CD8-positive, alpha-beta memory T cell (primary cell): ENCODE results near the gene ST8SIA5. TPM values are rescaled to one million over a fixed set of nuclear protein-coding genes. Genes with fewer than 3 reads are reported as not detected.

ENCODE experiments used
- CTCF ChIA-PET: fragments of 350-600 bp; sonication (Branson Sonifier 250); formaldehyde crosslinking; loops from one replicate; lab custom pipeline; 2021; ENCODE audit warnings: antibody characterized with exemption; lab: Charles Lee
- POLR2A ChIA-PET: fragments of 350-600 bp; sonication (Branson Sonifier 250); formaldehyde crosslinking; loops from one replicate; lab custom pipeline; 2021; ENCODE audit warnings: antibody characterized with exemption; lab: Charles Lee
- DNase-seq, 5 donors: peaks; one replicate each; pipeline versions ENCODE4 v3.0.0 to v3.0.0-alpha.2; 2020 to 2022; ENCODE audit warnings: mixed read lengths in 1 of 5
- H3K27ac ChIP-seq: one replicate; pipeline ENCODE4 v1.7.0; 2013; ENCODE audit warnings: low read depth, mild to moderate bottlenecking, low read length, moderate library complexity
- H3K27me3 ChIP-seq: 2 replicates; pipeline ENCODE4 v1.7.0; 2013; ENCODE audit warnings: low read length, mild to moderate bottlenecking; ENCODE audit not compliant: insufficient read depth, poor library complexity, severe bottlenecking
- H3K36me3 ChIP-seq: 2 replicates; pipeline ENCODE4 v1.7.0; 2013; ENCODE audit warnings: mild to moderate bottlenecking, low read length, moderate library complexity; ENCODE audit not compliant: insufficient read depth
- H3K4me1 ChIP-seq: 2 replicates; pipeline ENCODE4 v1.7.0; 2013; ENCODE audit warnings: mild to moderate bottlenecking, low read length, moderate library complexity; ENCODE audit not compliant: insufficient read depth
- H3K4me3 ChIP-seq: 2 replicates; pipeline ENCODE4 v1.7.0; 2013; ENCODE audit warnings: mild to moderate bottlenecking, low read length
- H3K9me3 ChIP-seq: 2 replicates; pipeline ENCODE4 v1.7.0; 2013; ENCODE audit warnings: mild to moderate bottlenecking, low read length
- H3K27ac Mint-ChIP-seq, 8 donors: one replicate each; pipeline ENCODE4 v1.8.0; 2020 to 2021; ENCODE audit warnings: mixed read lengths in 8 of 8, mild to moderate bottlenecking in 6 of 8, inconsistent platforms in 3 of 8, moderate library complexity in 3 of 8
- H3K27me3 Mint-ChIP-seq, 2 donors: one replicate each; pipeline ENCODE4 v1.8.0; 2020 to 2021; ENCODE audit warnings: mixed read lengths in 2 of 2, mild to moderate bottlenecking in 1 of 2, moderate library complexity in 1 of 2
- H3K36me3 Mint-ChIP-seq, 3 donors: one replicate each; pipeline ENCODE4 v1.8.0; 2020 to 2021; ENCODE audit warnings: mixed read lengths in 3 of 3, inconsistent platforms in 1 of 3, mild to moderate bottlenecking in 1 of 3
- H3K4me1 Mint-ChIP-seq, 3 donors: one replicate each; pipeline ENCODE4 v1.8.0; 2020 to 2021; ENCODE audit warnings: mixed read lengths in 3 of 3, inconsistent platforms in 1 of 3, mild to moderate bottlenecking in 1 of 3
- H3K4me3 Mint-ChIP-seq, 7 donors: one replicate each; pipeline ENCODE4 v1.8.0; 2020 to 2021; ENCODE audit warnings: mixed read lengths in 7 of 7, mild to moderate bottlenecking in 6 of 7, moderate library complexity in 4 of 7, inconsistent platforms in 2 of 7
- H3K9me3 Mint-ChIP-seq, 5 donors: one replicate each; pipeline ENCODE4 v1.8.0; 2020 to 2022; ENCODE audit warnings: mixed read lengths in 5 of 5, mild to moderate bottlenecking in 3 of 5, moderate library complexity in 2 of 5, inconsistent platforms in 1 of 5
- polyA plus RNA-seq: library from polyadenylated mRNA; unstranded; fragments of 300-500 nt; fragmentation: Illumina TruSeq; gene quantifications from one replicate; pipeline ENCODE4 v1.2.3, GENCODE V29; 2021
- total RNA-seq, 2 experiments: library from RNA; stranded (reverse); gene quantifications; one replicate each; pipeline ENCODE4 v1.2.3, GENCODE V29; 2021

Gene ST8SIA5
- total and polyA plus RNA-seq, 3 experiments from 2014 or later = 0.23 TPM; not detected in 2

- Mint-ChIP-seq H3K4me1 (no peaks in the 10 kb centered on the region), H3K27me3 (peaks cover 12 to 20% of the 10 kb centered on the region in 2 donors), H3K9me3 (no peaks in the 10 kb centered on the region), H3K36me3 (no peaks in the 10 kb centered on the region), H3K27ac (no peak overlapping the region), H3K4me3 (no peak overlapping the region)
- H3K27me3 ChIP-seq = no peaks in the 10 kb centered on the region
- H3K27ac ChIP-seq = no peak overlapping the region
- H3K36me3 ChIP-seq = no peaks in the 10 kb centered on the region
- ChIA-PET CTCF (no interaction called here), POLR2A (no interaction called here)
- DNase-seq = no peak
- H3K4me3 ChIP-seq = no peak overlapping the region
- H3K4me1 ChIP-seq = no peaks in the 10 kb centered on the region
- H3K9me3 ChIP-seq = no peaks in the 10 kb centered on the region
Measured at GRCh38 chr18:46718501-46719341, 38.1 kb downstream of the ST8SIA5 start.

DNA sequence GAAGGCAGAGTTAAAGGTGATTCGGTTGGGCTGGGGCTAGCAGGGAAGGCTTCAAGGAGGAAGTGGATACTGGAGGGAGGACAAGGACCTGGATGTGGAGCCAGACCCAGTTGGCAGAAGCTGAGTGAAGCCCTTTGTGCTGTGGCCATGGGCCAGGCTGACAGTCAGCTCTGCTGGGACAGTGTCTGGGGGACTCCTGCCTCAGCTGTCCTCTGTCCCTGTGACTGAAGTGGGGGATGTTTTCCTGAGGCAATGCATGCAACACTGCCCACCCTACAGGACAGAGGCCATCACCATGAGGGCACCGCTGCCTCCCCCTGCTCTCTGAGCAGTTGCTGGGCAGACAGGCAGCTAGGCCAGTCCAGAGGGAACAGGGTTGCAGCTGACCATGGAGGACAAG, 40.0 kb downstream of the ST8SIA5 start:
- POLR2A ChIA-PET = no interaction called here
- H3K27ac ChIP-seq = no peak overlapping the region
- Mint-ChIP-seq H3K4me3 (no peak overlapping the region), H3K36me3 (no peaks in the 10 kb centered on the region), H3K4me1 (no peaks in the 10 kb centered on the region), H3K27ac (no peak overlapping the region), H3K9me3 (no peaks in the 10 kb centered on the region), H3K27me3 (peaks cover 12 to 20% of the 10 kb centered on the region in 2 donors)
- H3K27me3 ChIP-seq = no peaks in the 10 kb centered on the region
- no peak overlapping the region for H3K4me3 ChIP-seq
- H3K36me3 ChIP-seq = no peaks in the 10 kb centered on the region
- no peaks in the 10 kb centered on the region for H3K9me3 ChIP-seq
- H3K4me1 ChIP-seq = no peaks in the 10 kb centered on the region
- CTCF ChIA-PET = no interaction called here
- DNase-seq = no peak

- Mint-ChIP-seq H3K4me3 (no peak overlapping the region), H3K4me1 (no peaks in the 10 kb centered on the region), H3K36me3 (no peaks in the 10 kb centered on the region), H3K9me3 (no peaks in the 10 kb centered on the region), H3K27me3 (peaks cover 14 to 17% of the 10 kb centered on the region in 2 donors), H3K27ac (no peak overlapping the region)
- ChIA-PET POLR2A (no interaction called here), CTCF (no interaction called here)
- Histone ChIP-seq H3K4me3 (no peak overlapping the region), H3K27ac (no peak overlapping the region), H3K27me3 (no peaks in the 10 kb centered on the region), H3K4me1 (no peaks in the 10 kb centered on the region), H3K9me3 (no peaks in the 10 kb centered on the region), H3K36me3 (no peaks in the 10 kb centered on the region)
- no peak for DNase-seq
Measured at GRCh38 chr18:46716336-46716735, 40.5 kb downstream of the ST8SIA5 start.

DNA sequence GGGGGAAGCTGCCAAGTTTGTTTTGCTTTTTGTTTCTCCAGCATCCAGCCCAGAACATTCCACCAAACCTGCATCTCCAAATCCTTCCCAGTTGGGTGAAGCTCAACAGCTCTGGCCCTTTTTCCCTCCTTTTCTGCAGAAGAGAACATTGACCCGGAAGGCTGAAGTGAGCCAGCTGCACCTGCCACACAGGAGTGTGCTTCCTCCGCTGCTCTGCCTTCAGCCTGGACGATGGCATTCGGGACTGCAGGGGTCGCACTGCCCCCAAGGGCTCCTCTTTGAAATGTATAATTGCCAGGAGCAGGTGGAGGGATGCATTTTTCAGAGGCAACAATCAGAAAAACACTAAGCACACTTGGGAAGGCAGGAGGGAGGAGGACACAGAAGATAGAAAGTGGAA, 41.8 kb downstream of the ST8SIA5 start:
- H3K36me3 Mint-ChIP-seq = no peaks in the 10 kb centered on the region
- no peak overlapping the region for H3K4me3 Mint-ChIP-seq
- no peaks in the 10 kb centered on the region for H3K36me3 ChIP-seq
- no peaks in the 10 kb centered on the region for H3K4me1 Mint-ChIP-seq
- no peaks in the 10 kb centered on the region for H3K9me3 ChIP-seq
- ChIA-PET POLR2A (no interaction called here), CTCF (no interaction called here)
- H3K4me1 ChIP-seq = no peaks in the 10 kb centered on the region
- no peaks in the 10 kb centered on the region for H3K9me3 Mint-ChIP-seq
- peaks cover 12 to 14% of the 10 kb centered on the region in 2 donors for H3K27me3 Mint-ChIP-seq
- H3K27me3 ChIP-seq = no peaks in the 10 kb centered on the region
- peak overlapping the region in 1 of 8 donors; percentile 34 for H3K27ac Mint-ChIP-seq
- H3K4me3 ChIP-seq = no peak overlapping the region
- no peak for DNase-seq
- no peak overlapping the region for H3K27ac ChIP-seq

GRCh38 chr18:46712406-46712805, 44.4 kb downstream of the ST8SIA5 start:
- Histone ChIP-seq H3K4me1 (no peaks in the 10 kb centered on the region), H3K4me3 (no peak overlapping the region), H3K27me3 (no peaks in the 10 kb centered on the region), H3K9me3 (no peaks in the 10 kb centered on the region), H3K27ac (no peak overlapping the region), H3K36me3 (no peaks in the 10 kb centered on the region)
- CTCF ChIA-PET = no interaction called here
- Mint-ChIP-seq H3K4me1 (no peaks in the 10 kb centered on the region), H3K27me3 (peaks cover 5 to 6% of the 10 kb centered on the region in 2 donors), H3K36me3 (peaks cover 0 to 2% (median 0%) of the 10 kb centered on the region in 3 donors), H3K9me3 (no peaks in the 10 kb centered on the region), H3K27ac (no peak overlapping the region), H3K4me3 (no peak overlapping the region)
- no peak for DNase-seq
- POLR2A ChIA-PET = no interaction called here

- H3K27me3 ChIP-seq = no peaks in the 10 kb centered on the region
- ChIA-PET CTCF (interaction anchor here (0.9 kb wide), 1 partner anchor 13 kb away, joined by 3 read pairs; no protein-coding TSS in a partner anchor), POLR2A (no interaction called here)
- Mint-ChIP-seq H3K4me1 (no peaks in the 10 kb centered on the region), H3K27ac (no peak overlapping the region), H3K4me3 (no peak overlapping the region), H3K9me3 (no peaks in the 10 kb centered on the region), H3K36me3 (peaks cover 0 to 2% (median 0%) of the 10 kb centered on the region in 3 donors), H3K27me3 (peaks cover 4 to 5% of the 10 kb centered on the region in 2 donors)
- H3K27ac ChIP-seq = no peak overlapping the region
- H3K4me1 ChIP-seq = no peaks in the 10 kb centered on the region
- H3K36me3 ChIP-seq = no peaks in the 10 kb centered on the region
- no peaks in the 10 kb centered on the region for H3K9me3 ChIP-seq
- DNase-seq = no peak
- H3K4me3 ChIP-seq = no peak overlapping the region
Measured at GRCh38 chr18:46711444-46711863, 45.4 kb downstream of the ST8SIA5 start.

DNA sequence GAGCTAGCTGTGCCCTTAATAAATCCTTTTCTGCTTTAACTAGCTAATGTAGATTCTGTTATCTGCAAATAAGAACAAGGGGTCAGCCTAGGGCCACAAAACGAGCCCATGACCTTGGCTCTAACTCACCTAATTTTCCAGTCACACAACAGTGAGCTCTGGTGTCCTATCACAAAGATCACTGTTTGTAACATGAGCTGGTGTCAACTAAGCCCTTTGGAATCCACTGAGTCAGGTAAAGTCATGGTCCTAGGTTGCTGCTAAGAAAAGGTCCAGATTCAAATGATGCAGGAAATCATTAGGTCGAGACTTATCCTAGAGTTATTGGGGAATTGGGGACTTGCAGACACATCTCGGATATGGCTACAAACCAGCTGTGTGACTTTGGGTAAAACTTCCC, 49.9 kb downstream of the ST8SIA5 start:
- no peaks in the 10 kb centered on the region for H3K9me3 ChIP-seq
- no peak overlapping the region for H3K4me3 ChIP-seq
- Mint-ChIP-seq H3K27me3 (peaks cover 5 to 9% of the 10 kb centered on the region in 2 donors), H3K4me3 (no peak overlapping the region), H3K27ac (no peak overlapping the region), H3K4me1 (no peaks in the 10 kb centered on the region), H3K36me3 (peaks cover 0 to 2% (median 0%) of the 10 kb centered on the region in 3 donors), H3K9me3 (no peaks in the 10 kb centered on the region)
- H3K36me3 ChIP-seq = no peaks in the 10 kb centered on the region
- POLR2A ChIA-PET = no interaction called here
- no peak overlapping the region for H3K27ac ChIP-seq
- no peak for DNase-seq
- CTCF ChIA-PET = no interaction called here
- no peaks in the 10 kb centered on the region for H3K4me1 ChIP-seq
- H3K27me3 ChIP-seq = no peaks in the 10 kb centered on the region

- no peak overlapping the region for H3K27ac ChIP-seq
- no peak for DNase-seq
- H3K27ac Mint-ChIP-seq = no peak overlapping the region
- H3K4me1 Mint-ChIP-seq = no peaks in the 10 kb centered on the region
- POLR2A ChIA-PET = no interaction called here
- H3K9me3 Mint-ChIP-seq = no peaks in the 10 kb centered on the region
- no peaks in the 10 kb centered on the region for H3K36me3 ChIP-seq
- no peaks in the 10 kb centered on the region for H3K27me3 ChIP-seq
- CTCF ChIA-PET = no interaction called here
- no peak overlapping the region for H3K4me3 ChIP-seq
- no peak overlapping the region for H3K4me3 Mint-ChIP-seq
- peaks cover 4 to 9% of the 10 kb centered on the region in 2 donors for H3K27me3 Mint-ChIP-seq
- H3K9me3 ChIP-seq = no peaks in the 10 kb centered on the region
- peaks cover 0 to 2% (median 0%) of the 10 kb centered on the region in 3 donors for H3K36me3 Mint-ChIP-seq
- no peaks in the 10 kb centered on the region for H3K4me1 ChIP-seq
Measured at GRCh38 chr18:46705521-46705920, 51.3 kb downstream of the ST8SIA5 start.
